ENCODE measurements around the gene COPZ2. TPM values are rescaled to one million over a fixed set of nuclear protein-coding genes. Genes with fewer than 3 reads are reported as not detected.
A peak's percentile ranks its signal among the peaks of the same experiment; 100 is the strongest.

The COPZ2 gene
- total RNA-seq, 1 experiment from 2014 or later, result 1.2 TPM

DNA sequence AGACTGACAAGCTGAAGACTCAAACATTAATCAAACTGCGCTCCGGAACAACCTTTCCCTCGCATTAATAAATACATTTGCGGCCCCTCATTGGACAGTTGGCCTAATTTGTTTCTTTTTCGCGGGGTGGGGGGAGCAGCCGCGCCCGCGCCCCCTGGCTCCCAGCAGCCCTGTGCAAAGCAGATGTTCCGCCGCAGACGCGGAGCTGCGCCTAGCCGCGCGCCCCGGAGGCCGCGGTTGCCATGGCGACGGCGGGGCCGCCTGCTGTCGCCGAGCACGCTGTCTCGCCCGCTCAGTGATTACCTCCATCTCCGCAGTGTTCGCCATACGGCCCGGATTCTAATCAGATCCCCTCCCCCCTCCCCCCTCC, 25.5 kb downstream of the COPZ2 start:
- peak overlapping the region; percentile 13 for H3K27ac Mint-ChIP-seq (ENCODE audit: unreplicated experiment)
- CTCF ChIA-PET, result interaction anchor here (0.6 to 1.9 kb wide), 11 partner anchors 9 to 169 kb away, joined by 3 to 10 read pairs (median 5); partner anchors contain the start of gene PRR15L

DNA sequence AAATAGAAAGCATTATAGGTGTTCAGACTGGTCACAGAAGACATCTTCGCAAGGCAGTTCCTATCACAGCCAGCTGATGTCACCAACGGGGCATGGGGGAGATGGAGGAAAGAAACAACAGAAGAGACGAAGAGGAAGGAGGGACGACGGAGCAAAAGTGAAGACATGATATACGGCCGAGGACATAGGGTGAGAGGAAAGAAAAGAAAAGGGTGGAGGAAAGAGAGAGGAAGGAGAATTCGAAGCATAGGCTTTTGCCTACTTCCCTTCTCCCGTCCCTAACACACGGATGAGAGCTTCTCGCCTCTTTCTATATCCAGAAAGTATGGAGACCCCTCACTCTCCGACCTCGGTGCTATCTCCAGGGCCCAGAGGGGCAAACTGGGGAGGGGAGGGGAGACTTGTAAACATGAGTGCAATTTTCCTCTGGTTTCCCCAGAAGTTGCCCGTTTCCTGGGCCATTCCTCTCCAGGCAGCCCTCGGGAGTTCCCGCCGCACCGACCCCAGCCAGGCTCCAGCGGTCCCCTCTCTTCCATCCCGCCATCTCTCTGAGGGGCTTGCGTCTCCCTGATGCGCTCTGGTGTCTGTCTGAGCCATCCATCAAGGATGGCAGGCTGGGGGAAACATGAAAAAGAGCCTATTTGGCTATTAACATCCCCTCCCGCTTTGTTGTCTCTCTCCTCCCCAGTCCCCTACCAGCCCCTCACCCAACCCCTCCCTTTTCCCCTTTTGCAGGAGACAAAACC, 26.0 kb downstream of the COPZ2 start:
- H3K27me3 Mint-ChIP-seq (ENCODE audit: unreplicated experiment), result peaks cover 48% of the 10 kb centered on the region
- peak; percentile 86 for TF ChIP-seq CTCF (IDR thresholded peaks at IDR 0.05; ENCODE audit: unreplicated experiment)
- DNase-seq, result peak; percentile 74
- H3K4me3 Mint-ChIP-seq (ENCODE audit: low read depth, unreplicated experiment), result peak overlapping the region; percentile 74
- BruUV-seq (replicated peaks), result no TSS peak
- peaks cover 13% of the 10 kb centered on the region for H3K36me3 Mint-ChIP-seq (ENCODE audit: insufficient read depth, unreplicated experiment)
- H3K4me1 Mint-ChIP-seq (ENCODE audit: low read depth, unreplicated experiment), result peaks cover 17% of the 10 kb centered on the region
- H3K27ac Mint-ChIP-seq (ENCODE audit: unreplicated experiment), result peak overlapping the region; percentile 63
- CTCF ChIA-PET, result interaction anchor here (0.6 to 1.9 kb wide), 14 partner anchors 9 to 122 kb away, joined by 3 to 10 read pairs (median 4); partner anchors contain the start of gene PRR15L
- no peaks in the 10 kb centered on the region for H3K9me3 Mint-ChIP-seq (ENCODE audit: low read depth, unreplicated experiment)
- intact Hi-C loops (cut with micrococcal nuclease; ENCODE audit: unreplicated experiment), result no loop called here

More for the DNA sequence above, 25.5 kb downstream of the COPZ2 start:
- peak overlapping the region; percentile 74 for H3K4me3 Mint-ChIP-seq (ENCODE audit: low read depth, unreplicated experiment)
- peaks cover 13% of the 10 kb centered on the region for H3K36me3 Mint-ChIP-seq (ENCODE audit: insufficient read depth, unreplicated experiment)
- peaks cover 17% of the 10 kb centered on the region for H3K4me1 Mint-ChIP-seq (ENCODE audit: low read depth, unreplicated experiment)
- no TSS peak for BruUV-seq (replicated peaks)
- intact Hi-C loops (cut with micrococcal nuclease; ENCODE audit: unreplicated experiment), result no loop called here
- H3K27me3 Mint-ChIP-seq (ENCODE audit: unreplicated experiment), result peaks cover 48% of the 10 kb centered on the region
- peak; percentile 64 for DNase-seq
- no peak for TF ChIP-seq CTCF (IDR thresholded peaks at IDR 0.05; ENCODE audit: unreplicated experiment)
- H3K9me3 Mint-ChIP-seq (ENCODE audit: low read depth, unreplicated experiment), result no peaks in the 10 kb centered on the region

- H3K9me3 Mint-ChIP-seq (ENCODE audit: low read depth, unreplicated experiment), result no peaks in the 10 kb centered on the region
- peaks cover 46% of the 10 kb centered on the region for H3K27me3 Mint-ChIP-seq (ENCODE audit: unreplicated experiment)
- no peak for TF ChIP-seq CTCF (IDR thresholded peaks at IDR 0.05; ENCODE audit: unreplicated experiment)
- CTCF ChIA-PET, result interaction anchor here (0.9 to 1.9 kb wide), 4 partner anchors 10 to 61 kb away, joined by 4 to 10 read pairs (median 6); no protein-coding TSS in a partner anchor
- H3K4me3 Mint-ChIP-seq (ENCODE audit: low read depth, unreplicated experiment), result no peak overlapping the region
- intact Hi-C loops (cut with micrococcal nuclease; ENCODE audit: unreplicated experiment), result no loop called here
- DNase-seq, result no peak
- no TSS peak for BruUV-seq (replicated peaks)
- H3K36me3 Mint-ChIP-seq (ENCODE audit: insufficient read depth, unreplicated experiment), result peaks cover 13% of the 10 kb centered on the region
- H3K27ac Mint-ChIP-seq (ENCODE audit: unreplicated experiment), result no peak overlapping the region
- peaks cover 17% of the 10 kb centered on the region for H3K4me1 Mint-ChIP-seq (ENCODE audit: low read depth, unreplicated experiment)
Measured at GRCh38 chr17:48010193-48010592, 27.4 kb downstream of the COPZ2 start.

- intact Hi-C loops (cut with micrococcal nuclease; ENCODE audit: unreplicated experiment), result no loop called here
- Mint-ChIP-seq H3K4me3 (ENCODE audit: low read depth, unreplicated experiment) (no peak overlapping the region), H3K27me3 (ENCODE audit: unreplicated experiment) (peaks cover 15% of the 10 kb centered on the region), H3K36me3 (ENCODE audit: insufficient read depth, unreplicated experiment) (peaks cover 16% of the 10 kb centered on the region), H3K9me3 (ENCODE audit: low read depth, unreplicated experiment) (no peaks in the 10 kb centered on the region), H3K4me1 (ENCODE audit: low read depth, unreplicated experiment) (peaks cover 38% of the 10 kb centered on the region), H3K27ac (ENCODE audit: unreplicated experiment) (no peak overlapping the region)
- BruUV-seq (replicated peaks), result no TSS peak
- CTCF ChIA-PET, result interaction anchor here (0.9 to 1.1 kb wide), 2 partner anchors 12 to 60 kb away, joined by 3 read pairs; no protein-coding TSS in a partner anchor
- TF ChIP-seq CTCF (IDR thresholded peaks at IDR 0.05; ENCODE audit: unreplicated experiment), result no peak
- DNase-seq, result no peak
Measured at GRCh38 chr17:48006936-48007709, 30.5 kb downstream of the COPZ2 start.

All from Calu3 (cell line).